OCI-LY1 (cell line): ENCODE results near the gene MTERF1.

Source experiments
- H2AFZ ChIP-seq: fragments of 200-600 bp; sonication (generic), shearing (Covaris generic); 2 replicates; pipeline ENCODE4 v1.6.0; 2014; ENCODE audit warnings: antibody characterized with exemption, mild to moderate bottlenecking, low read length
- H3F3A ChIP-seq: fragments of 200-600 bp; sonication (generic), shearing (Covaris generic); 2 replicates; pipeline ENCODE4 v1.6.0; 2014; ENCODE audit warnings: mild to moderate bottlenecking, antibody characterized with exemption, low read length, moderate library complexity; ENCODE audit not compliant: insufficient read depth
- H3K27ac ChIP-seq: fragments of 200-600 bp; sonication (generic); 2 replicates; pipeline ENCODE4 v1.5.1; 2014; ENCODE audit warnings: low read length, mixed run types, mild to moderate bottlenecking, low read depth; ENCODE audit not compliant: poor library complexity, severe bottlenecking
- H3K27me3 ChIP-seq: fragments of 200-600 bp; sonication (generic); 2 replicates; pipeline ENCODE4 v1.6.0; 2014; ENCODE audit warnings: antibody characterized with exemption, mild to moderate bottlenecking, low read length, moderate library complexity; ENCODE audit not compliant: insufficient read depth
- H3K36me3 ChIP-seq: fragments of 200-600 bp; sonication (generic); 2 replicates; pipeline ENCODE4 v1.6.1; 2014; ENCODE audit warnings: mild to moderate bottlenecking, antibody characterized with exemption, low read length, moderate library complexity, mixed read lengths; ENCODE audit not compliant: insufficient read depth
- H3K4me1 ChIP-seq: fragments of 200-600 bp; sonication (generic); 2 replicates; pipeline ENCODE4 v1.5.1; 2014; ENCODE audit warnings: mild to moderate bottlenecking, low read length, moderate library complexity; ENCODE audit not compliant: insufficient read depth, severe bottlenecking
- H3K4me2 ChIP-seq: fragments of 200-600 bp; sonication (generic), shearing (Covaris generic); 2 replicates; pipeline ENCODE4 v1.6.1; 2014; ENCODE audit warnings: low read length
- H3K4me3 ChIP-seq: fragments of 200-600 bp; sonication (generic); 2 replicates; pipeline ENCODE4 v1.5.1; 2014; ENCODE audit warnings: low read length, low read depth, mild to moderate bottlenecking, mixed read lengths; ENCODE audit not compliant: poor library complexity, severe bottlenecking
- H3K79me2 ChIP-seq: fragments of 200-600 bp; shearing (Covaris generic); 2 replicates; pipeline ENCODE4 v1.6.1; 2016; ENCODE audit warnings: mixed run types, low read length, mixed read lengths; ENCODE audit not compliant: insufficient read depth
- H3K9ac ChIP-seq: fragments of 200-600 bp; sonication (generic), shearing (Covaris generic); 2 replicates; pipeline ENCODE4 v1.6.1; 2014; ENCODE audit warnings: mild to moderate bottlenecking, low read length, mixed read lengths
- H3K9me2 ChIP-seq: fragments of 200-600 bp; sonication (generic), shearing (Covaris generic); 2 replicates; pipeline ENCODE4 v1.6.1; 2014; ENCODE audit warnings: low read depth, mild to moderate bottlenecking, low read length, mixed read lengths
- H3K9me3 ChIP-seq: fragments of 200-600 bp; shearing (Covaris generic); 2 replicates; pipeline ENCODE4 v1.6.1; 2014; ENCODE audit warnings: low read length, mixed read lengths
- H4K20me1 ChIP-seq: fragments of 200-600 bp; sonication (generic), shearing (Covaris generic); 2 replicates; pipeline ENCODE4 v1.6.0; 2016; ENCODE audit warnings: mild to moderate bottlenecking, low read length; ENCODE audit not compliant: insufficient read depth
- CTCF ChIP-seq: fragments of 200-600 bp; sonication (generic), shearing (Covaris generic); IDR thresholded peaks from 2 replicates; pipeline ENCODE4 v1.5.1; 2017; ENCODE audit warnings: mild to moderate bottlenecking, antibody characterized with exemption, low read length, moderate library complexity, mixed read lengths
- EZH2 ChIP-seq: fragments of 200-600 bp; sonication (generic), shearing (Covaris generic); IDR thresholded peaks from 2 replicates; pipeline ENCODE4 v1.8.0; 2017; ENCODE audit warnings: borderline replicate concordance, mixed run types, mild to moderate bottlenecking, antibody characterized with exemption, low read length, moderate library complexity, mixed read lengths

The MTERF1 gene

DNA sequence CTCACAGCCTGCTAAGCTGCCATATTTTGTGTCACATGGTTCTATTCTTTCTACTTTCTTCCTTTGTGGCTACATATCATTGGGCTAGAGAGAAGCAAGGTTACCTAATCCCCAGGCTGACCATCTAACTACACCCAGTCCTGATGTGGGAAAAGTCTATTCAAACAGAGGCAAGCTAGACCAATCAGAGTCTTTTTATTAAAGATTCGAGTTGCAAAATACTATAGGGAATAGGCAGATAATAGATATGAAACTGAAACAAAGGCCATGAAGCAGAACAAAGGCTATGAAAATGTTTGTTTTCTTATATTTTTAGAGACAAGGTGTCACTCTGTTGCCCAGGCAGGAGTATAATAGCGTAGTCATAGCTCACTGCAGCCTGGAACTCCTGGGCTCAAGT is 36.7 kb downstream of the MTERF1 start:
- H2AFZ ChIP-seq = no peak overlapping the region
- no peaks in the 10 kb centered on the region for H3K36me3 ChIP-seq
- TF ChIP-seq CTCF (no peak), EZH2 (no peak)
- H3K4me3 ChIP-seq = no peak overlapping the region
- no peaks in the 10 kb centered on the region for H4K20me1 ChIP-seq
- no peak overlapping the region for H3K4me2 ChIP-seq
- H3K27ac ChIP-seq = no peak overlapping the region
- no peaks in the 10 kb centered on the region for H3K79me2 ChIP-seq
- no peaks in the 10 kb centered on the region for H3K27me3 ChIP-seq
- no peaks in the 10 kb centered on the region for H3F3A ChIP-seq
- H3K9me2 ChIP-seq = no peaks in the 10 kb centered on the region; the same call in 1 of the 2 replicates
- H3K9ac ChIP-seq = no peak overlapping the region
- H3K4me1 ChIP-seq = peaks cover 10% of the 10 kb centered on the region
- no peaks in the 10 kb centered on the region for H3K9me3 ChIP-seq

- Histone ChIP-seq H3K9ac (no peak overlapping the region), H2AFZ (no peak overlapping the region), H3K27me3 (no peaks in the 10 kb centered on the region), H3K27ac (no peak overlapping the region), H3K9me3 (no peaks in the 10 kb centered on the region), H4K20me1 (no peaks in the 10 kb centered on the region), H3K9me2 (no peaks in the 10 kb centered on the region; the same call in 1 of the 2 replicates), H3K4me1 (peaks cover under 1% of the 10 kb centered on the region), H3K36me3 (no peaks in the 10 kb centered on the region), H3K79me2 (no peaks in the 10 kb centered on the region), H3F3A (no peaks in the 10 kb centered on the region), H3K4me3 (no peak overlapping the region), H3K4me2 (no peak overlapping the region)
- TF ChIP-seq CTCF (no peak), EZH2 (no peak)
These were observed 42.1 kb downstream of the MTERF1 start for GRCh38 chr7:91838439-91838838.

- no peak overlapping the region for H3K9ac ChIP-seq
- H3K4me2 ChIP-seq = no peak overlapping the region
- no peaks in the 10 kb centered on the region for H3K79me2 ChIP-seq
- no peak overlapping the region for H2AFZ ChIP-seq
- H3K9me2 ChIP-seq = no peaks in the 10 kb centered on the region
- H3K27ac ChIP-seq = no peak overlapping the region
- H3K36me3 ChIP-seq = no peaks in the 10 kb centered on the region
- no peaks in the 10 kb centered on the region for H4K20me1 ChIP-seq
- H3K4me3 ChIP-seq = no peak overlapping the region
- TF ChIP-seq EZH2 = no peak
- TF ChIP-seq CTCF = no peak
- H3K9me3 ChIP-seq = no peaks in the 10 kb centered on the region
- no peaks in the 10 kb centered on the region for H3K4me1 ChIP-seq
- no peaks in the 10 kb centered on the region for H3K27me3 ChIP-seq
- no peaks in the 10 kb centered on the region for H3F3A ChIP-seq
These were observed 43.0 kb downstream of the MTERF1 start for GRCh38 chr7:91837397-91838070.
